DND-41 (cell line): ENCODE measurements around the gene LTA.
A peak's percentile ranks its signal among the peaks of the same experiment; 100 is the strongest.
"Not testable (repeated sequence)": the region's sequence is repeated elsewhere in the genome, so short reads cannot be mapped to it uniquely, and the experiment has no call there.

ENCODE experiments used
- ATAC-seq: fragments of 200-7000 bp; cut with Tn5 transposase; 3 replicates; pipeline ENCODE4 v1.9.1; 2021; ENCODE audit warnings: low read depth; ENCODE audit not compliant: insufficient read depth
- DNase-seq: peaks from one replicate; pipeline ENCODE4 v3.0.0-alpha.2; 2020
- H2AFZ ChIP-seq: 2 replicates; pipeline ENCODE4 v1.6.0; 2012; ENCODE audit warnings: low read depth, low read length
- H3K27ac ChIP-seq: 2 replicates; pipeline ENCODE4 v1.5.1; 2012; ENCODE audit warnings: low read length, inconsistent platforms
- H3K27me3 ChIP-seq: fragments of 200-600 bp; sonication (generic); 2 replicates; pipeline ENCODE4 v1.6.0; 2012; ENCODE audit warnings: low read length, mild to moderate bottlenecking, inconsistent platforms; ENCODE audit not compliant: insufficient read depth, poor library complexity
- H3K36me3 ChIP-seq: 2 replicates; pipeline ENCODE4 v1.5.1; 2012; ENCODE audit warnings: low read length, inconsistent platforms; ENCODE audit not compliant: insufficient read depth
- H3K4me1 ChIP-seq: 2 replicates; pipeline ENCODE4 v1.5.1; 2012; ENCODE audit warnings: mild to moderate bottlenecking, low read length; ENCODE audit not compliant: insufficient read depth
- H3K4me2 ChIP-seq: 2 replicates; pipeline ENCODE4 v1.6.0; 2012; ENCODE audit warnings: mild to moderate bottlenecking, moderate library complexity, low read length, inconsistent platforms; ENCODE audit not compliant: insufficient read depth
- H3K4me3 ChIP-seq, 2 experiments: fragments of 200-600 bp in 1 of 2; shearing (Covaris generic) in 1 of 2; 2 replicates each; pipeline ENCODE4 v1.5.1; 2012 to 2016; ENCODE audit warnings: inconsistent platforms in 2 of 2, low read length in 2 of 2, mild to moderate bottlenecking in 2 of 2, low read depth in 1 of 2, moderate library complexity in 1 of 2
- H3K79me2 ChIP-seq: 2 replicates; pipeline ENCODE4 v1.6.0; 2012; ENCODE audit warnings: low read length, inconsistent platforms; ENCODE audit not compliant: insufficient read depth
- H3K9ac ChIP-seq: 2 replicates; pipeline ENCODE4 v1.6.0; 2012; ENCODE audit warnings: low read depth, mild to moderate bottlenecking, inconsistent platforms, low read length, moderate library complexity
- H3K9me3 ChIP-seq: 2 replicates; pipeline ENCODE4 v1.5.1; 2012; ENCODE audit warnings: low read length, moderate library complexity, mild to moderate bottlenecking, inconsistent platforms; ENCODE audit not compliant: insufficient read depth, severe bottlenecking
- H4K20me1 ChIP-seq: 2 replicates; pipeline ENCODE4 v1.6.0; 2012; ENCODE audit warnings: low read length; ENCODE audit not compliant: insufficient read depth
- EZH2 ChIP-seq: IDR thresholded peaks from 3 replicates; pipeline ENCODE4 v1.6.1; 2012; ENCODE audit warnings: borderline replicate concordance, low read depth, mild to moderate bottlenecking, moderate library complexity, low read length, inconsistent platforms; ENCODE audit not compliant: severe bottlenecking
- TF ChIP-seq, protein P1 (sequence below): IDR thresholded peaks from 2 replicates; pipeline ENCODE4 v1.5.1; 2012; ENCODE audit warnings: borderline replicate concordance, low read length, moderate library complexity, mild to moderate bottlenecking; ENCODE audit not compliant: poor library complexity, severe bottlenecking; ENCODE audit errors: extremely low read depth

The LTA gene

DNA sequence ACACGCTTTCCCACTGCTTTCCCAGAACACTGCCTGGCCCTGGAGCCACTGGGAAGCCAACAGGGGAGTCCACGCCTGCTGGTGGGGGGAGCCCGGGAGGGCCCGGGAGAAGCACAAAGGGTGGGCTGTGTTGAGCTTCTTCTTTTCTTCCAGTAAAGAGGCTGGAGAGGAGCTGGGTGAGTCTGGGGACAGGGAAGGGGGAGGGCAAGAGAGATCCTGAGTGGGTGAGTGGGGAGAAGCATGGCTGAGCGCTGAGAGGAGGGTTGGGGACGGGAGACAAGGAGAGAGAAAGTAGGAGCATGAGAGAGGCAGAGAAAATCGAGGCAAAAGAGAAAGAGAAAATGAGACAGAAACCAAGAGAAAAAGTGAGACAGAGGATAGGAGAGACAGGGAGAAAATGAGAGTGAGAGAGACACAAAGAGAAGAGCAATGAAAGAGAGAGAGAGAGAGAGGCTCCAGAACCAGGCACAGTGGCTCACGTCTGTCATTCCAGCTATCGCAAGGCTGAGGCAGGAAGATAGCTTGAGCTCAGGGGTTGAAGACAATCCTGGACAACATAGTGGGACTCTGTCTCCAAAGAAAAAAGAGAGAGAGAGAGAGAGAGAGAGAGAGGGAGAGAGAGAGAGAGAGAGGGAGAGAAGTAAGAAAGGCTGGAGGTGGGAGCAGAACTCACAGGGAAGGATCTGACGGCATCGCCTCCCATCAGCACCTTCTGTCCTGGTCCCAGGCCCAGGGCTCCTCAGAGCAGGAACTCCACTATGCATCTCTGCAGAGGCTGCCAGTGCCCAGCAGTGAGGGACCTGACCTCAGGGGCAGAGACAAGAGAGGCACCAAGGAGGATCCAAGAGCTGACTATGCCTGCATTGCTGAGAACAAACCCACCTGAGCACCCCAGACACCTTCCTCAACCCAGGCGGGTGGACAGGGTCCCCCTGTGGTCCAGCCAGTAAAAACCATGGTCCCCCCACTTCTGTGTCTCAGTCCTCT lies 16.0 kb downstream of the LTA start:
- H3K4me1 ChIP-seq = peaks cover 29% of the 10 kb centered on the region
- H3K27ac ChIP-seq = no peak overlapping the region
- no peaks in the 10 kb centered on the region for H3K27me3 ChIP-seq
- no peak overlapping the region for H3K4me2 ChIP-seq
- no peak for DNase-seq
- H3K9ac ChIP-seq = no peak overlapping the region
- no peak overlapping the region for H3K4me3 ChIP-seq
- ATAC-seq = no peak
- H3K79me2 ChIP-seq = no peaks in the 10 kb centered on the region
- no peak overlapping the region for H2AFZ ChIP-seq
- H3K9me3 ChIP-seq = no peaks in the 10 kb centered on the region
- H3K36me3 ChIP-seq = no peaks in the 10 kb centered on the region
- no peaks in the 10 kb centered on the region for H4K20me1 ChIP-seq
- TF ChIP-seq EZH2 = no peak
- TF ChIP-seq, protein P1, sequence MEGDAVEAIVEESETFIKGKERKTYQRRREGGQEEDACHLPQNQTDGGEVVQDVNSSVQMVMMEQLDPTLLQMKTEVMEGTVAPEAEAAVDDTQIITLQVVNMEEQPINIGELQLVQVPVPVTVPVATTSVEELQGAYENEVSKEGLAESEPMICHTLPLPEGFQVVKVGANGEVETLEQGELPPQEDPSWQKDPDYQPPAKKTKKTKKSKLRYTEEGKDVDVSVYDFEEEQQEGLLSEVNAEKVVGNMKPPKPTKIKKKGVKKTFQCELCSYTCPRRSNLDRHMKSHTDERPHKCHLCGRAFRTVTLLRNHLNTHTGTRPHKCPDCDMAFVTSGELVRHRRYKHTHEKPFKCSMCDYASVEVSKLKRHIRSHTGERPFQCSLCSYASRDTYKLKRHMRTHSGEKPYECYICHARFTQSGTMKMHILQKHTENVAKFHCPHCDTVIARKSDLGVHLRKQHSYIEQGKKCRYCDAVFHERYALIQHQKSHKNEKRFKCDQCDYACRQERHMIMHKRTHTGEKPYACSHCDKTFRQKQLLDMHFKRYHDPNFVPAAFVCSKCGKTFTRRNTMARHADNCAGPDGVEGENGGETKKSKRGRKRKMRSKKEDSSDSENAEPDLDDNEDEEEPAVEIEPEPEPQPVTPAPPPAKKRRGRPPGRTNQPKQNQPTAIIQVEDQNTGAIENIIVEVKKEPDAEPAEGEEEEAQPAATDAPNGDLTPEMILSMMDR = no peak

- Histone ChIP-seq H3K9ac (no peak overlapping the region), H3K36me3 (no peaks in the 10 kb centered on the region), H3K4me3 (no peak overlapping the region), H2AFZ (no peak overlapping the region), H3K79me2 (no peaks in the 10 kb centered on the region), H3K4me1 (peaks cover 29% of the 10 kb centered on the region), H3K4me2 (no peak overlapping the region), H3K9me3 (no peaks in the 10 kb centered on the region), H3K27me3 (no peaks in the 10 kb centered on the region), H3K27ac (no peak overlapping the region), H4K20me1 (no peaks in the 10 kb centered on the region)
- DNase-seq (no peak), ATAC-seq (no peak)
- TF ChIP-seq, protein P1 = no peak
- no peak for TF ChIP-seq EZH2
Observed at GRCh38 chr6:31588871-31589650, 17.0 kb downstream of the LTA start.

- not testable (repeated sequence) for H3K36me3 ChIP-seq, H2AFZ ChIP-seq, ATAC-seq, H3K4me2 ChIP-seq, H3K9me3 ChIP-seq, H3K27me3 ChIP-seq, H3K9ac ChIP-seq, H3K79me2 ChIP-seq, H3K4me3 ChIP-seq, DNase-seq, H4K20me1 ChIP-seq, H3K27ac ChIP-seq
- peaks cover 24% of the 10 kb centered on the region for H3K4me1 ChIP-seq
Observed at GRCh38 chr6:31590691-31591090, 18.6 kb downstream of the LTA start.

DNA sequence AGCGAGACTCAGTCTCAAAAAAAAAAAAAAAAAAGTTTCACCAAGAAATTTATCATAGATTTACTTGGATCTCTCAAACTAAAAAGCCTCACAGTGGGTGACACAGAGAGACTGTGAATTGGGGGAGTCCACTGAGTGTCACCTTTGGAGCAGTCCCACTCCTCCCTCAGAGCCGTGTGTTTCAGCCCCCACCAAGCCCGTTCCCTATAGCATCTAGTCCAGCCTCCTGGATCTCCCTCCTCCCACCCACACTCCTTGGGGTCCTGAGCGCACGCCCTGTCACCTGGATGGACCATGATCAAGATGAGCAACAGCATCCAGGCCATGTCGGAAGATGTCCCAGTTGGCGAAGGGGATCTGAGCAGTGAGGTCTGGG lies 20.3 kb downstream of the LTA start:
- Histone ChIP-seq H4K20me1 (no peaks in the 10 kb centered on the region), H3K27me3 (no peaks in the 10 kb centered on the region), H3K9ac (no peak overlapping the region), H2AFZ (no peak overlapping the region), H3K27ac (no peak overlapping the region), H3K36me3 (no peaks in the 10 kb centered on the region), H3K4me1 (peaks cover 8% of the 10 kb centered on the region), H3K9me3 (no peaks in the 10 kb centered on the region), H3K4me3 (no peak overlapping the region), H3K4me2 (no peak overlapping the region), H3K79me2 (no peaks in the 10 kb centered on the region)
- no peak for DNase-seq
- 0 out of 3 replicates have a peak, but pooled peaks have one; percentile 6 for ATAC-seq
- TF ChIP-seq, protein P1 = no peak
- no peak for TF ChIP-seq EZH2
